Measurements from ENCODE around the gene ASTN2. TPM values are rescaled to one million over a fixed set of nuclear protein-coding genes. Genes with fewer than 3 reads are reported as not detected.

The ASTN2 gene
- polyA plus RNA-seq, 3 donors: 17.2 to 17.5 (median 17.5) TPM

- no peak for DNase-seq (ENCODE audit: extremely low read depth in 1 of 11, low read depth in 9 of 11, low spot score in 4 of 11)
Observed at GRCh38 chr9:116497095-116497890, 917.6 kb downstream of the ASTN2 start.

GRCh38 chr9:116496167-116496566 is 918.7 kb downstream of the ASTN2 start:
- no peak for DNase-seq (ENCODE audit: extremely low read depth in 1 of 11, low read depth in 9 of 11, low spot score in 4 of 11)

GRCh38 chr9:116495725-116496124 is 919.1 kb downstream of the ASTN2 start:
- DNase-seq (ENCODE audit: extremely low read depth in 1 of 11, low read depth in 9 of 11, low spot score in 4 of 11): no peak

GRCh38 chr9:116494815-116495634 is 919.8 kb downstream of the ASTN2 start:
- no peak for DNase-seq (ENCODE audit: extremely low read depth in 1 of 11, low read depth in 9 of 11, low spot score in 4 of 11)

DNA sequence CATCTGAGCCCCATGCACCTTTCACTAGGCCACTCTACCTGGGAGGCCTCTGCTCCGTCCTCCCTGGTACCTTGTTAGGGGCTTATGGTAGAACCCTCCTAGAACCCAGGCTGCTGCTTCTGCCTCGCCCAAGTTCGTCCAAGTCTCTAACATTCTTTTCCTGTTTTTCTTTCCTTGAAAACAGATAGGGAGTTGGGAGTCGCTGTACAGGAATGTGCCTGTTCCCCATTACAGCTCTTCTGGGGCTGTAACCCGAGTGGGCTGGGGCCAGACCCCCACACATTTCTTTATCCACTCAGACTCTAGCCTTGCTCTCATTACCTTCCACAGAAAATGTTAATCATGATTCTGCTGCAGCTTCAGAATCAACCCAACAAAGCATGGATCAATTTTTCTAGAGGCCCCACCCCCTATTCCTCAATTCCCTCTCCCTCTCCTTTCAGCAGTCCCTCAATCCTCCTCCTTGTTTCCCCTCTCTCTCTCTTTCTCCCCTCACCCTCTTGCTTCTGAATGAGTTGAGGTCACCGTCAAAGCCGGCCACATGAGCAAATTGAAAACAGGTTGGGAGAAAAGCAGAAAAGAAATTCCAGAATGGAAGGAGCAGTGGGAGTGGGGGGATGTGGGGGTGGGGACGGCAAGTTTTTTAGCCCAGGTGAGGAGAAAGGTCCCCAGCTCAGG is 921.5 kb downstream of the ASTN2 start:
- DNase-seq (ENCODE audit: extremely low read depth in 1 of 11, low read depth in 9 of 11, low spot score in 4 of 11): no peak

- DNase-seq (ENCODE audit: extremely low read depth in 1 of 11, low read depth in 9 of 11, low spot score in 4 of 11): no peak
Observed at GRCh38 chr9:116491659-116492058, 923.2 kb downstream of the ASTN2 start.

DNA sequence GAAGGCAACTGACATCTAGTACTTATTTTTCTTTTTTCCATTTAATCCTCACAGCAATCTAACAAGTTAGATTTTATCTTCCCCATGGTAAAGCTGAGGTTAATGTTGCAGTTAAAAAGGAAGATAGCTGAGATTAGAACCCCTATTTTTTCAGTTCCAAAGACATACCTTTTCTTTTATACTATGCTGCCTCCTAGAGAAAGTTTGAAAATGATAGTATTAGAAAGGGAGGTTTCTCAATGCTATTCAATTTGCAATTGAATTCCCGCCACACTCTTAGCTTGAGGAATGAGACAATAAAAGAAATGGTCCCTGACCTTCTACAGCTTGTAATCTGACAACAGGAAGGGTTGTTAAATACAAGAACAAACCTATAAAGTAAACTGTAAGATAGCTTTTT is 923.6 kb downstream of the ASTN2 start:
- no peak for DNase-seq (ENCODE audit: extremely low read depth in 1 of 11, low read depth in 9 of 11, low spot score in 4 of 11)

DNA sequence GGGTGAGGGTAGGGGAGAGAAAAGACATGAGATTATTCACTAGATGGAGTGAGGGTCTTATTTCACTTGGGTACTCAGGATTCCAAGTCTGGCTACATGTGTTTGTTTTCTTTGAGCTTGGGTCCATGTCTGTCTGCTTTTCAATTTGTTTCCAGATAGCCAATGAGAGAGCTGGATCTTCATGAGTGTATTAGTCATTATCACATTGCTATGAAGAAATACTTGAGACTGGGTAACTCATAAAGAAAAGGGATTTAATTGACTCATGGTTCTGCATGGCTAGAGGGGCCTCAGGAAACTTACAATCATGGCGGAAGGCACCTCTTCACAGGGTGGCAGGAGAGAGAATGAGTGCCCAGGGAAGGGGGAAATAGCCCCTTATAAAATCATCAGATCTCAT is 924.5 kb downstream of the ASTN2 start:
- DNase-seq (ENCODE audit: extremely low read depth in 1 of 11, low read depth in 9 of 11, low spot score in 4 of 11): no peak

GRCh38 chr9:116488373-116488772 is 926.5 kb downstream of the ASTN2 start:
- no peak for DNase-seq (ENCODE audit: extremely low read depth in 1 of 11, low read depth in 9 of 11, low spot score in 4 of 11)

GRCh38 chr9:116484492-116485061 is 930.3 kb downstream of the ASTN2 start:
- DNase-seq (ENCODE audit: extremely low read depth in 1 of 11, low read depth in 9 of 11, low spot score in 4 of 11): no peak

DNA sequence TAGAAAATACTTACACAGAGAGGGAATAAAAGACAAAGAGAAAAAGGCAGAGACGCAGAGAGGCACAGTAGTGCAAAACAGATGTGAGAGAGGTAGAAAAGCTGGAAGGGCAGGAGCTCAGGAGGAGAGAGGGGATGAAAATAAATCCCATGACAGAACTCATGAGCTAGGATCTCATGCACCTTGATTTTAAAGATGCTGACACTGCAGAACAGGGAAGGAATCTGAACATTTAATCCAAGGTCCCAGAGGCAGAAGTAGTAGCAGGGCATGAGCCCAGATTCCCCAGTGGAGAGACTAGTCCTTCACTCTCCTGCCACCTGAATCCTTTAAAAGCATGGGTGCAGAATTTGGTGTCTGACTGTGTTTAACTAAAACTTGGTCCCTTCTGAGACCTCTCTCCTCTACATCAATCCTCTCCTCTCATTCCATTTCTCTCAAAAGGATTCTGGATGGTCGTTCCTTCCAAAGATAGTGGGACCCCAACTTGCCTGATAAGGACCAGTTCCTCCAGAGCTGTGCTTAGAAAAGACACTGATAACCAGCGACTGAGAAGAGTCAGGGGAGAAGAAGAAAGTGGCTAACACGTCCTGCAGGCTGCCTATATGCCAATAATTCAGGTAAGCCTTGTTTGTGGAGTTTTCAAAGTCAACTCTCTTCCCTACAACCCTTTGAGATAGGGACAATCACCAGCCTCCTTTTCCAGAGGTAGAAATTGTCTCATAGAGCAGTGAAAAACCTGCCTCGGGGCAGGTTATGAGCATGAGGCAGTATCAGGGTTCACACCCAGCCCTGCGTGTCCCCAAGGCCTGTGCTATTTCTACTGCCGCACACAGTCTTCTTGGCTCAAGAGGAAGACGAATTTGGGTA is 931.0 kb downstream of the ASTN2 start:
- no peak for DNase-seq (ENCODE audit: extremely low read depth in 1 of 11, low read depth in 9 of 11, low spot score in 4 of 11)

DNA sequence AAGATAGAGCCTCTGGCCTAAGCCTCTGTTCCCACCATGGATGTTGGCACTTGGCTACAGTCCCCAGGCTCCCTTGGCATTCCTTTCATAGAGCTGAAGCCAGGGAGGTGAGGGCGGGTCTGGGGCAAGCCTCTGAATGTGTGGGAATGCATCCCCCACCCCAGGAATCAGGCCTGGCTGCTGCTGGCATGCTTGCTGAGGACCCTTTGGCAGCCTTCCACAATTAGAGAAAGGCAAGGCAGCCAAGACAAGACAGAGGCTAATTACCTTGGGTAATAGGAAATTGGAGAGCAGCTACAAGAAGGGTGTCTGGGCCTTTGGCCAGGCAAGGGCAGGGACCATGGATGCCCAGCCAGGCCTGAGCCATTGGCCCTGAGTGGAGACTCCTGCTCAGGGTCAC is 932.1 kb downstream of the ASTN2 start:
- peak in 1 of 11 donors; percentile 43 for DNase-seq (ENCODE audit: extremely low read depth in 1 of 11, low read depth in 9 of 11, low spot score in 4 of 11)

- DNase-seq (ENCODE audit: extremely low read depth in 1 of 11, low read depth in 9 of 11, low spot score in 4 of 11): no peak
Observed at GRCh38 chr9:116480700-116481099, 934.2 kb downstream of the ASTN2 start.

GRCh38 chr9:116479967-116480366 is 934.9 kb downstream of the ASTN2 start:
- DNase-seq (ENCODE audit: extremely low read depth in 1 of 11, low read depth in 9 of 11, low spot score in 4 of 11): no peak

- DNase-seq (ENCODE audit: extremely low read depth in 1 of 11, low read depth in 9 of 11, low spot score in 4 of 11): no peak
Observed at GRCh38 chr9:116479056-116479544, 935.8 kb downstream of the ASTN2 start.

- DNase-seq (ENCODE audit: extremely low read depth in 1 of 11, low read depth in 9 of 11, low spot score in 4 of 11): no peak
Observed at GRCh38 chr9:116477584-116478141, 937.2 kb downstream of the ASTN2 start.

GRCh38 chr9:116476935-116477381 is 937.9 kb downstream of the ASTN2 start:
- peak in 9 of 11 donors; percentile 22 to 72 (median 57) for DNase-seq (ENCODE audit: extremely low read depth in 1 of 11, low read depth in 9 of 11, low spot score in 4 of 11)

DNA sequence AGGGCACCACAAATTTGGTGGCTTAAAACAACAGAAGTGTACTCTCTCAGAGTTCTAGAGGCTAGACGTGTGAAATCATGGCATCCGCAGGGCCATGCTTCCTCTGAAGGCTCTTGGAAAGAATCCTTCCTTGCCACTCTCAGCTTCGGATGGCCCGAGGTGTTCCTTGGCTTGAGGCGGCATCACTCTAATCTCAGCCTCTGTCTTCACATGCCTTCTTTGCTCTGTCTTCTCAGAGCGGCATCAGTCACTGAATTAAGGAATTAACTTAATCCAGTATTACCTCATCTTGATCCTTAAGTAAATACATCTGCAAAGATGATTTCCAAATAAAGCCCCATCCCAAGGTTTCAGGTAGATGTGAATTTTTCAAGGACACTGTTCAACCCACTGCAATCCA is 938.9 kb downstream of the ASTN2 start:
- no peak for DNase-seq (ENCODE audit: extremely low read depth in 1 of 11, low read depth in 9 of 11, low spot score in 4 of 11)
